ENCODE results near the gene NUP98. TPM values are rescaled to one million over a fixed set of nuclear protein-coding genes. Genes with fewer than 3 reads are reported as not detected.

NUP98 gene
- total RNA-seq, 2 experiments from 2014 or later = 106 to 108 TPM

DNA sequence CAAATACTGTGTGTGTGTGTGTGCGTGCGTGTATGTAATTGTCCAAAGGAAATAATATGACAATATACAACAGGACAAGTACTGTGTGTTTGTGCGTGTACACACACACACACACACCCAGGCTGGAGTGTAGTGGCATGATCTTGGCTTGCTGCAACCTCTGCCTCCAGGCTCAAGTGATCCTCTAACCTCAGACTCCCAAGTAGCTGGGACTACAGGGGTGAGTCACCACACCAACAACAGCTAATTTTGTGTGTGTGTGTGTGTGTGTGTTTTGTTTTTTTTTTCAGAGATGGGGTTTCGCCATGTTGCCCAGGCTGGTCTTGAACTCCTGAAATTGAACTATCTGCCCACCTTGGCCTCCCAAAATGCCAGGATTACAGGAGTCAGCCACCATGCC, 61.5 kb downstream of the NUP98 start:
- Mint-ChIP-seq H3K4me3 (no peak overlapping the region), H3K4me1 (ENCODE audit: low read depth) (no peaks in the 10 kb centered on the region), H3K9me3 (ENCODE audit: insufficient read depth) (no peaks in the 10 kb centered on the region), H3K36me3 (ENCODE audit: low read depth) (peaks cover 71% of the 10 kb centered on the region), H3K27me3 (ENCODE audit: low read depth) (no peaks in the 10 kb centered on the region), H3K27ac (no peak overlapping the region)
- CTCF ChIA-PET = interaction anchor here (1.1 to 4.6 kb wide), 3 partner anchors 73 to 338 kb away, joined by 3 to 21 read pairs (median 3); partner anchors contain the start of gene PGAP2
- POLR2A ChIA-PET = no interaction called here
- DNase-seq = no peak
- ATAC-seq = no peak

DNA sequence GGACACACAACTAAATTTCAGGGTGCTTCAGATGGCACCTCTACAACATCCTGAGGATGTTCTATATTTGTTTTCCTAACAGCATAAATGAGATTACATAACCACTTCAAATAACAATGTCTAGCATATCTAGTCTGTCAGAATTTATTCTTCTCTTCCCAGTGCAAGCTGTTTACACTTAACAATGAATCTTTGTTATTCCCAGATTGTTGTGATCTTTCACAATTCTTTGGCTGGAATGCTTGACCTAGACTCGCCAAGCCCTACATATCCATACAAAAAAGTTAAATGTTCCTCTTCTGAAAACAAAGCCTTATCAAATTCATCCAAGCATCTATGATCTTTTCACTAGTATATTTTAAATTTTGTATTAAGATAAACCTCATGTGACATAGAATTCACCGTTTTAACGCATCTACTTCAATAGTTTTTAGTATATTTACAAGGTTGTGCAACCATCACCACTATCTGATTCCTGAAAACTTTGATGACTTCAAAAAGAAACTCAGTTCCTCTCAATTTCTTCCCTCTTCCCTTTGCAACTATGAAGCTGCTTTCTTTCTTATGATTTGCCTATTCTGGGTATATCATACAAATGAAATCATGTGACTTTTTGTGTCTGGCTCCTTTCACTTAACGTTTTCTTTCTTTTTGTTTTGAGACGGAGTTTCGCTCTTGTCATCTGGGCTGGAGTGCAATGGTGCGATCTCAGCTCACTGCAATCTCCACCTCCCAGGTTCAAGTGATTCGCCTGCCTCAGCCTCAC, 64.5 kb downstream of the NUP98 start:
- POLR2A ChIA-PET = interaction anchor here (0.6 kb wide), 1 partner anchor 18 kb away, joined by 3 read pairs; no protein-coding TSS in a partner anchor
- no peak for DNase-seq
- no peaks in the 10 kb centered on the region for H3K27me3 Mint-ChIP-seq (ENCODE audit: low read depth)
- no peak overlapping the region for H3K27ac Mint-ChIP-seq
- CTCF ChIA-PET = interaction anchor here (0.6 to 4.6 kb wide), 3 partner anchors 63 to 119 kb away, joined by 3 to 21 read pairs (median 3); partner anchors contain the start of gene PGAP2
- H3K9me3 Mint-ChIP-seq (ENCODE audit: insufficient read depth) = no peaks in the 10 kb centered on the region
- no peak overlapping the region for H3K4me3 Mint-ChIP-seq
- H3K36me3 Mint-ChIP-seq (ENCODE audit: low read depth) = peaks cover 77% of the 10 kb centered on the region
- no peak for ATAC-seq
- no peaks in the 10 kb centered on the region for H3K4me1 Mint-ChIP-seq (ENCODE audit: low read depth)

GRCh38 chr11:3723014-3723708, 74.2 kb downstream of the NUP98 start:
- no peak overlapping the region for H3K4me3 Mint-ChIP-seq
- no peaks in the 10 kb centered on the region for H3K27me3 Mint-ChIP-seq (ENCODE audit: low read depth)
- CTCF ChIA-PET = no interaction called here
- H3K27ac Mint-ChIP-seq = no peak overlapping the region
- no peaks in the 10 kb centered on the region for H3K9me3 Mint-ChIP-seq (ENCODE audit: insufficient read depth)
- H3K4me1 Mint-ChIP-seq (ENCODE audit: low read depth) = no peaks in the 10 kb centered on the region
- POLR2A ChIA-PET = no interaction called here
- ATAC-seq (no peak), DNase-seq (no peak)
- peaks cover 62% of the 10 kb centered on the region for H3K36me3 Mint-ChIP-seq (ENCODE audit: low read depth)

DNA sequence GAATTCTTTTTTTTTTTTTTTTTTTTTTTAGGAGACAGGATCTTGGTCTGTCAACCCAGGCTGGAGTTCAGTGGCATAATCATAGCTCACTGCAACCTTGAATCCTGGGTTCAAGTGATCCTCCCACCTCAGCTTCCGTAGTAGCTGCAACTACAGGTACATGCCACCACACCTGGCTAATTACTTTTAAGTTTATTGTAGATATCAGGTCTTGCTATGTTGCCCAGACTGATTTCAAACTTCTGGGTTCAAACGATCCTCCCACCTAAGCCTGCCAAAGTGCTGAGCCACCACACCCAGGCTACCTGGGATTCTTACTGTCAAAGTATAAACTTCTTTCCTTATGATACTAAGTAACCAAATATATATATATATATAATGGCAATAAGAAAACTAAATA, 75.3 kb downstream of the NUP98 start:
- Mint-ChIP-seq H3K36me3 (ENCODE audit: low read depth) (peaks cover 63% of the 10 kb centered on the region), H3K27me3 (ENCODE audit: low read depth) (no peaks in the 10 kb centered on the region), H3K4me3 (no peak overlapping the region), H3K4me1 (ENCODE audit: low read depth) (no peaks in the 10 kb centered on the region), H3K9me3 (ENCODE audit: insufficient read depth) (no peaks in the 10 kb centered on the region), H3K27ac (no peak overlapping the region)
- ATAC-seq (no peak), DNase-seq (no peak)
- ChIA-PET POLR2A (no interaction called here), CTCF (no interaction called here)

DNA sequence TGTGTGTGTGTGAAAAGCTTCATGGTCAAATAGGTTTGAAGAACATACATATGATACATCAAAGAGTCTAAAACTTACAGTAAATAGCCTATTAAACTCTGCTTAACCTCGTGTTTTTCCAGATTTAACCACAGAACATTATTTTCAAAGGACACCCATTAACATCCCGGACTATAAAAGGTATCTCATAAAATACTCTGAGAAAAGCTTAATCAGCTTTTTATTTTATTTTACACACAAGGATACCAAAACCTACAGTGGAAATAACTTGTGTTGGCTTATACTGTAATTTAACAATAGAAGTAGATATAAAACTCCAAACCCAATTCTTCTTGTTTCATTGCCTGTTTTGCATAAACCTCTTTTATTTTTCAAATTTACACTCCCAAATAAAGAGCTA, 76.4 kb downstream of the NUP98 start:
- H3K27me3 Mint-ChIP-seq (ENCODE audit: low read depth) = no peaks in the 10 kb centered on the region
- H3K27ac Mint-ChIP-seq = no peak overlapping the region
- ChIA-PET CTCF (interaction anchor here (1.4 kb wide), 1 partner anchor 87 kb away, joined by 5 read pairs; the partner anchor contains the start of gene PGAP2), POLR2A (interaction anchor here (0.6 kb wide), 1 partner anchor 77 kb away, joined by 4 read pairs; no protein-coding TSS in a partner anchor)
- no peak for DNase-seq
- peaks cover 60% of the 10 kb centered on the region for H3K36me3 Mint-ChIP-seq (ENCODE audit: low read depth)
- no peak for ATAC-seq
- no peaks in the 10 kb centered on the region for H3K4me1 Mint-ChIP-seq (ENCODE audit: low read depth)
- H3K9me3 Mint-ChIP-seq (ENCODE audit: insufficient read depth) = no peaks in the 10 kb centered on the region
- H3K4me3 Mint-ChIP-seq = no peak overlapping the region

DNA sequence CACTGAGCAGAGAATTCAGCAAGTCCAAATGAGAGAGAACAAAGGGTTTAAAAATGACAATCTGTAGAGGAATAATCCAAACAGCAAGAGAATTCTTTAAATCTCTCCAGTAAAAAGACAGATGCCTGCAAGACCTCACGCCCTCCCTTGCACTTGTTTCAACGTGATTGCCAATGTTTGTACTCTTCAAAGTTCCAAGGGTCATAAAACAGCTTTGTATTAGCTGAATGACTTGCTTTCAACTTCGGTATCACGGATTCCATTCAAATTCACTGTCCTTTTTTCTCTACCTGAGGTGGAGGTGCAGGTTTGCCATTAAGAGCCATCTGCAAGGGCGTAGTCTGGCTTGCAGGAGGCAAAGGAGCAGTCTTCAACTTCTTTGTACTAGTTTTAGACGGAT, 85.1 kb downstream of the NUP98 start:
- Mint-ChIP-seq H3K36me3 (ENCODE audit: low read depth) (peaks cover 54% of the 10 kb centered on the region), H3K27ac (no peak overlapping the region), H3K9me3 (ENCODE audit: insufficient read depth) (no peaks in the 10 kb centered on the region), H3K4me3 (no peak overlapping the region), H3K4me1 (ENCODE audit: low read depth) (peaks cover 1% of the 10 kb centered on the region), H3K27me3 (ENCODE audit: low read depth) (no peaks in the 10 kb centered on the region)
- ATAC-seq (no peak), DNase-seq (no peak)
- POLR2A ChIA-PET = no interaction called here
- CTCF ChIA-PET = interaction anchor here (0.6 kb wide), 1 partner anchor 271 kb away, joined by 3 read pairs; no protein-coding TSS in a partner anchor

DNA sequence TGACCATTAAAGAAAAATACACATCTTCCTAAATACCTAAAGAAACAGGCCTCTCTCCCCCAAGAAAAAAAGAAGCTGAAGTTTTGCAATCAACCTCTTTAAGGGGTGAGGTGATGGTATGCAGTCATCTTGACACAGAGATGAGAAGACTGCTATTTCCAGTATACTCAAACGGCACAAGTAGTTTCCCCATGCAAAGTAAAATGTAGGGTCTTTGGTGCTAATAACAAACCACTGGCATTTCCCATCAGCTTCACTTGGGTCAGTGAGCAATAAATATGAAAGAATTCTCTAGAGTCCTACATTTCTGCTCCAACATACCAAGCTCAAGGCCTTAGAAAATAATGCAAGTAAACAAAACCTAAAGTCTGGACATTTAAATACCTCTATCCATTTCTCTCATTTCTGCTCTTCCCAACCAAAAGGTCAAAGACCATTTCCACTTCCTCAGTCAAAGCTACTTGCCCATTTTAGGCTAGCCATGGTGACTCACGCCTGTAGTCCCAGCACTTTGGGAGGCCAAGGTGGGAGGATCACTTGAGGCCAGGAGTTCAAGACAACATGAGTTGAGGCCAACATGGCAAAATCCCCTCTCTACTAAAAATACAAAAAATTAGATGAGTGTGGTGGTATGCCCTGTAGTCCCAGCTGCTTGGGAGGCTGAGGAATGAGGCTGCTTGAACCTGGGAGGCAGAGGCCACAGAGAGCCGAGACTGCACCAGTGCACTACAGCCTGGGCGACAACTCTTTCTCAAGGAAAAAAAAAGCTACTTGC, 86.7 kb downstream of the NUP98 start:
- DNase-seq = no peak
- no peak overlapping the region for H3K4me3 Mint-ChIP-seq
- peak overlapping the region; percentile 1 for H3K27ac Mint-ChIP-seq
- no peak for ATAC-seq
- H3K27me3 Mint-ChIP-seq (ENCODE audit: low read depth) = no peaks in the 10 kb centered on the region
- H3K4me1 Mint-ChIP-seq (ENCODE audit: low read depth) = peaks cover 1% of the 10 kb centered on the region
- ChIA-PET POLR2A (interaction anchor here (0.6 to 1.2 kb wide), 3 partner anchors 9 to 17 kb away, joined by 3 read pairs; no protein-coding TSS in a partner anchor), CTCF (interaction anchor here (0.6 to 1.1 kb wide), 2 partner anchors 33 to 98 kb away, joined by 3 to 7 read pairs; partner anchors contain the start of gene PGAP2)
- H3K36me3 Mint-ChIP-seq (ENCODE audit: low read depth) = peaks cover 57% of the 10 kb centered on the region
- H3K9me3 Mint-ChIP-seq (ENCODE audit: insufficient read depth) = no peaks in the 10 kb centered on the region

DNA sequence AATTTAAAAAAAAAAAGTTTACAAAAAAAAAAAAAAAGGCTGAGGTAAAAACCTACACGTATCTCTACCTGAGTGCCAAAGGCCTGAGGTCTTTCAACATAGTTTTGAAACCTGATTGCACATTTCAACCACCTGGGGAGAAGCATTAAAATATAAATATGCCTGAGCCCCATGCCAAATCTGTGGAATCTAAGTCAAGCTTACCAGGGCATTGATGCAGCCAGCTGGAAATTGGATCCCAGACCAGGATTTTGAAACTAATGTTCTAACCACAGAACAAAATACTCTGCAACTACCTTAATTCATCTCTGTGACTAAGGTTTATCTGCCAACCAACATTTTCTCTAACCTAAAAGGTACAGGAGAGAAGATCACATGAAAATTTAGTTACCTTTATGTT, 87.4 kb downstream of the NUP98 start:
- POLR2A ChIA-PET = interaction anchor here (0.8 to 1.2 kb wide), 2 partner anchors 15 to 18 kb away, joined by 3 read pairs; no protein-coding TSS in a partner anchor
- H3K4me3 Mint-ChIP-seq = no peak overlapping the region
- peaks cover 1% of the 10 kb centered on the region for H3K4me1 Mint-ChIP-seq (ENCODE audit: low read depth)
- no peaks in the 10 kb centered on the region for H3K9me3 Mint-ChIP-seq (ENCODE audit: insufficient read depth)
- no peaks in the 10 kb centered on the region for H3K27me3 Mint-ChIP-seq (ENCODE audit: low read depth)
- peaks cover 59% of the 10 kb centered on the region for H3K36me3 Mint-ChIP-seq (ENCODE audit: low read depth)
- CTCF ChIA-PET = interaction anchor here (0.6 to 1.1 kb wide), 2 partner anchors 34 to 99 kb away, joined by 3 to 7 read pairs; partner anchors contain the start of gene PGAP2
- ATAC-seq (no peak), DNase-seq (no peak)
- no peak overlapping the region for H3K27ac Mint-ChIP-seq

- H3K4me1 Mint-ChIP-seq (ENCODE audit: low read depth) = peaks cover 1% of the 10 kb centered on the region
- ATAC-seq (no peak), DNase-seq (no peak)
- H3K4me3 Mint-ChIP-seq = no peak overlapping the region
- H3K36me3 Mint-ChIP-seq (ENCODE audit: low read depth) = peaks cover 53% of the 10 kb centered on the region
- H3K9me3 Mint-ChIP-seq (ENCODE audit: insufficient read depth) = no peaks in the 10 kb centered on the region
- CTCF ChIA-PET = interaction anchor here (0.6 kb wide), 1 partner anchor 713 kb away, joined by 3 read pairs; no protein-coding TSS in a partner anchor
- H3K27me3 Mint-ChIP-seq (ENCODE audit: low read depth) = no peaks in the 10 kb centered on the region
- POLR2A ChIA-PET = no interaction called here
- no peak overlapping the region for H3K27ac Mint-ChIP-seq
These were observed 90.2 kb downstream of the NUP98 start for GRCh38 chr11:3707176-3707575.

DNA sequence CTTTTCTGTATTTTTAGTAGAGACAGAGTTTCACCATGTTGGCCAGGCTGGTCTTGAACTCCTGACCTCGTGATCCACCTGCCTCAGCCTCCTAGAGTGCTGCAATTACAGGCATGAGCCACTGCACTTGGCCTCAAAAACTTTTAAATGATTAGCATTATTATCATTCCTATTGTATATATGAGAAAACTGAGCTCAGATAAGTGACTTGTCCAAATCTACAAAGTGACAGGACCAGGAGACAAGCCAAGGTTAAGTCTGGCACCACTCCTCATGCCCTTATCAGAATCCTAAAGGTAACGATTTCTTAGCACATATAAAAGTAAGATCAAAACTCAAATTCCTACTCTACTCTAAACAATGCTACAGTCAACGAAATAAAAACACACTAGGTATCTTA, 94.0 kb downstream of the NUP98 start:
- Mint-ChIP-seq H3K36me3 (ENCODE audit: low read depth) (peaks cover 59% of the 10 kb centered on the region), H3K4me1 (ENCODE audit: low read depth) (no peaks in the 10 kb centered on the region), H3K27ac (no peak overlapping the region), H3K27me3 (ENCODE audit: low read depth) (no peaks in the 10 kb centered on the region), H3K4me3 (no peak overlapping the region), H3K9me3 (ENCODE audit: insufficient read depth) (no peaks in the 10 kb centered on the region)
- ATAC-seq (no peak), DNase-seq (no peak)
- CTCF ChIA-PET = interaction anchor here (1.3 kb wide), 1 partner anchor 31 kb away, joined by 3 read pairs; no protein-coding TSS in a partner anchor
- POLR2A ChIA-PET = no interaction called here

DNA sequence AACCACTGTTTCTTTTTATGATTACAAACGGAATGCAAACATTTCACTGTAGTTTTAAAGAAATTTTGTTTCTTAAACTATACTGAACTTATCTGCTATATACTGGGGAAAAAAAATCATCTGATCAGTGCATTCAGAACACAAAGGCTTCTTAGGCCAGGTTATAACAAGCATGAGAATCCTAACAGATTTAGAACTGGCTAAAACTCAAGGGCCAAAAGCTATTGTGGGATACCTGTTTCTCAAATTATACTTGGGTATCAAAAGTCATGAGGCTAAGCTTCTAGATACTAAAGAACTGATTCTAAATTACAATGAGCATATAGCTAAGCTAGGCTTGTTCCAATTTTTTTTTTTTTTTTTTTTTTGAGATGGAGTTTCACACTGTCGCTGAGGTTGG, 96.4 kb downstream of the NUP98 start:
- no peak for DNase-seq

More for the DNA sequence above, 96.4 kb downstream of the NUP98 start:
- Mint-ChIP-seq H3K36me3 (ENCODE audit: low read depth) (peaks cover 60% of the 10 kb centered on the region), H3K9me3 (ENCODE audit: insufficient read depth) (no peaks in the 10 kb centered on the region), H3K4me3 (no peak overlapping the region), H3K4me1 (ENCODE audit: low read depth) (no peaks in the 10 kb centered on the region), H3K27ac (no peak overlapping the region), H3K27me3 (ENCODE audit: low read depth) (no peaks in the 10 kb centered on the region)
- ChIA-PET POLR2A (no interaction called here), CTCF (interaction anchor here (1.4 kb wide), 1 partner anchor 108 kb away, joined by 6 read pairs; the partner anchor contains the start of gene PGAP2)
- no peak for ATAC-seq
